H1 (cell line): ENCODE results near the gene RAB3A. TPM values are rescaled to one million over a fixed set of nuclear protein-coding genes. Genes with fewer than 3 reads are reported as not detected.

ENCODE experiments used
- CBX5 ChIP-seq: fragments of 300-800, 300-1000 bp; sonication (generic); IDR thresholded peaks from 2 replicates; pipeline ENCODE4 v1.7.1; 2016; ENCODE audit warnings: antibody characterized with exemption, low read length, low read depth
- CEBPB ChIP-seq: IDR thresholded peaks from 2 replicates; pipeline ENCODE4 v1.6.1; 2012; ENCODE audit warnings: low read depth, low read length
- GABPA ChIP-seq: IDR thresholded peaks from 2 replicates; pipeline ENCODE4 v1.6.1; 2011; ENCODE audit warnings: mild to moderate bottlenecking, low read length, moderate library complexity, borderline replicate concordance; ENCODE audit not compliant: insufficient read depth
- JUN ChIP-seq: IDR thresholded peaks from 2 replicates; pipeline ENCODE4 v1.6.1; 2011; ENCODE audit warnings: low read depth, mild to moderate bottlenecking, improper control_type of control experiment, low read length
- KDM1A ChIP-seq: fragments of 200-600, 300-600 bp; sonication (generic); IDR thresholded peaks from 2 replicates; pipeline ENCODE4 v1.7.1; 2016; ENCODE audit warnings: mild to moderate bottlenecking, low read length, borderline replicate concordance
- PHF8 ChIP-seq: fragments of 200-600 bp; sonication (generic); conservative IDR thresholded peaks from 2 replicates; pipeline ENCODE4 v1.7.1; 2012; ENCODE audit warnings: low read depth, mild to moderate bottlenecking, inconsistent platforms, low read length, moderate library complexity
- POLR2AphosphoS5 ChIP-seq: IDR thresholded peaks from 2 replicates; pipeline ENCODE4 v1.6.1; 2011; ENCODE audit warnings: low read depth, low read length
- RFX5 ChIP-seq: IDR thresholded peaks from 2 replicates; pipeline ENCODE4 v1.6.1; 2011; ENCODE audit warnings: low read depth, low read length, improper control_type of control experiment, borderline replicate concordance
- SAP30 ChIP-seq: fragments of 300-600 bp; sonication (generic); IDR thresholded peaks from 2 replicates; pipeline ENCODE4 v1.7.1; 2012; ENCODE audit warnings: low read length, moderate library complexity, mild to moderate bottlenecking, inconsistent platforms; ENCODE audit not compliant: insufficient read depth, insufficient replicate concordance
- SIX5 ChIP-seq: IDR thresholded peaks from 2 replicates; pipeline ENCODE4 v1.6.1; 2011; ENCODE audit warnings: mild to moderate bottlenecking, low read depth, low read length
- SRF ChIP-seq: IDR thresholded peaks from 2 replicates; pipeline ENCODE4 v1.6.1; 2011; ENCODE audit warnings: mild to moderate bottlenecking, low read depth, low read length, moderate library complexity
- TAF7 ChIP-seq: optimal IDR thresholded peaks from 2 replicates; pipeline ENCODE3; 2011; ENCODE audit warnings: low read depth, mild to moderate bottlenecking, inconsistent platforms, low read length, moderate library complexity, borderline replicate concordance
- ZNF274 ChIP-seq: IDR thresholded peaks from 2 replicates; pipeline ENCODE4 v1.7.0; 2012; ENCODE audit warnings: low read length, borderline replicate concordance; ENCODE audit errors: extremely low read depth
- polyA plus RNA-seq, 7 experiments: library from polyadenylated mRNA; depleted of rRNA in 3 of 7; stranded (reverse) in 5 of 7; unstranded in 2 of 7; fragments of >200 nt in 5 of 7; fragments of 200-250 nt in 2 of 7; gene quantifications; 1 replicate in 5 of 7; 2 replicates in 1 of 7; 4 replicates in 1 of 7; pipeline versions ENCODE4 v1.2.1 to v1.2.3, GENCODE V29; 2011 to 2013; ENCODE audit warnings: missing spikeins in 2 of 7, mixed read lengths in 2 of 7
- total RNA-seq: library from RNA; stranded (reverse); fragmentation: NEBNext Ultra II Directional; extraction: Animal tissue kit (Norgen Biotek cat#: 25700); gene quantifications from 2 replicates; pipeline ENCODE4 v1.2.1, GENCODE V29; 2021
- TF ChIP-seq, protein P1 (sequence below): IDR thresholded peaks from 2 replicates; pipeline ENCODE4 v1.6.1; 2012; ENCODE audit warnings: inconsistent platforms
- TF ChIP-seq, protein P2 (sequence below): IDR thresholded peaks from 2 replicates; pipeline ENCODE4 v1.6.1; 2012; ENCODE audit warnings: low read length, inconsistent platforms

RAB3A gene
- total and polyA plus RNA-seq, 2 of the 8 experiments (the other 6 are each of a cell fraction or from before 2014, with no cell fraction given) = 13.6 to 14.2 TPM

DNA sequence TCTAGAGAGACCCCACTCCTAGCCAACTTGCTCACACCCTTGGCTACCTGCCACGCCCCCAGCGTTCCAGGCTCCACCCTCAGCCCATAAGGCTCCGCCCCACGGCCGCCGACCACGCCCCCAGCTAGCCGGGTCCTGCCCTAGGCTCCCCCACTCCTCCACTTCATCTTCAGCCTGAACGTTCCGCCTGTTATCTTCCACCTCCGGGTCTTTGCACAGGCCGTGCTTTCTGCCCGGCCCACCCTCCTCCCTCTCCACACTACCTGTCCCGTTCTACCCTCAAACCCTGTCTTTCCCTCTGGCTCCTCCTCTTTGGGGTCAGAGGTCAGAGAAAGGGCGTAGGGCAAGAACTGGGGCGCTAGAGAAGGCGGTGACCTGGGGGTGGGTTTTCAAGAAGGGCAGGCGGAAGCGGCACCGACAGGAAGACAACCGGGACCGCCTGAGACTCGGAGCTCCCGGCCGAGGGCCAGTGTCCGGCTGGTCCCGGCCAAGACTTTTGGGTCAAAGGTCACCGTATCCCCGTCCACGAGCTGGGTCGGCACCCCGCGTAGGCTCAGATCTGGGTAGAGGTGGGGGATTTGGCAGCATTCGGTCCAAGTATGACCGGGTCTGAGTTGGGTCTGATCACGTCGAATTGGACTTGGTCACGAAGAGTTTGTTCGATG is 20.1 kb upstream of the RAB3A start (continued):
- no peak for TF ChIP-seq SIX5
- TF ChIP-seq CBX5 = no peak
- TF ChIP-seq TAF7 = peak; percentile 35
- TF ChIP-seq GABPA = 0 out of 2 replicates have a peak, but pooled peaks have one; percentile 28
- TF ChIP-seq JUN = no peak
- TF ChIP-seq KDM1A = peak; percentile 81; the same call in 1 of the 2 replicates
- no peak for TF ChIP-seq CEBPB
- TF ChIP-seq POLR2AphosphoS5 = no peak
- TF ChIP-seq PHF8 = 0 out of 2 replicates have a peak, but pooled peaks have one; percentile 51
- TF ChIP-seq, protein P1, sequence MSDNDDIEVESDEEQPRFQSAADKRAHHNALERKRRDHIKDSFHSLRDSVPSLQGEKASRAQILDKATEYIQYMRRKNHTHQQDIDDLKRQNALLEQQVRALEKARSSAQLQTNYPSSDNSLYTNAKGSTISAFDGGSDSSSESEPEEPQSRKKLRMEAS = no peak
- TF ChIP-seq RFX5 = 0 out of 2 replicates have a peak, but pooled peaks have one; percentile 20
- TF ChIP-seq SAP30 = no peak
- TF ChIP-seq ZNF274 = no peak
- TF ChIP-seq SRF = no peak
- TF ChIP-seq, protein P2, sequence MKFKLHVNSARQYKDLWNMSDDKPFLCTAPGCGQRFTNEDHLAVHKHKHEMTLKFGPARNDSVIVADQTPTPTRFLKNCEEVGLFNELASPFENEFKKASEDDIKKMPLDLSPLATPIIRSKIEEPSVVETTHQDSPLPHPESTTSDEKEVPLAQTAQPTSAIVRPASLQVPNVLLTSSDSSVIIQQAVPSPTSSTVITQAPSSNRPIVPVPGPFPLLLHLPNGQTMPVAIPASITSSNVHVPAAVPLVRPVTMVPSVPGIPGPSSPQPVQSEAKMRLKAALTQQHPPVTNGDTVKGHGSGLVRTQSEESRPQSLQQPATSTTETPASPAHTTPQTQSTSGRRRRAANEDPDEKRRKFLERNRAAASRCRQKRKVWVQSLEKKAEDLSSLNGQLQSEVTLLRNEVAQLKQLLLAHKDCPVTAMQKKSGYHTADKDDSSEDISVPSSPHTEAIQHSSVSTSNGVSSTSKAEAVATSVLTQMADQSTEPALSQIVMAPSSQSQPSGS = no peak
